Tibial artery (tissue), 4 donors: ENCODE measurements around the gene TFDP2.

Source experiments
- DNase-seq, 2 donors: peaks; one replicate each; pipeline ENCODE4 v3.0.0-alpha.2; 2019
- H3K27ac ChIP-seq, 2 donors: fragments of 200-600 bp; sonication (generic) in 1 of 2; 1 replicate in 1 of 2; 2 replicates in 1 of 2; pipeline ENCODE4 v1.5.1; 2018 to 2019; ENCODE audit warnings: mild to moderate bottlenecking in 1 of 2
- H3K27me3 ChIP-seq, 2 donors: fragments of 200-600 bp; sonication (generic) in 1 of 2; one replicate each; pipeline versions ENCODE4 v1.5.1 to v1.6.0; 2016 to 2019
- H3K36me3 ChIP-seq, 3 donors: fragments of 200-600 bp; sonication (generic) in 2 of 3; one replicate each; pipeline ENCODE4 v1.5.1; 2016 to 2019; ENCODE audit warnings: mild to moderate bottlenecking in 2 of 3
- H3K4me1 ChIP-seq, 4 donors: fragments of 200-600 bp; sonication (generic) in 2 of 4; 1 replicate in 3 of 4; 2 replicates in 1 of 4; pipeline ENCODE4 v1.5.1; 2016 to 2019
- H3K4me3 ChIP-seq, 2 donors: fragments of 200-600 bp; sonication (generic) in 1 of 2; 1 replicate in 1 of 2; 2 replicates in 1 of 2; pipeline ENCODE4 v1.5.1; 2018 to 2019; ENCODE audit warnings: mild to moderate bottlenecking in 2 of 2
- H3K9me3 ChIP-seq, 3 donors: fragments of 200-600 bp; sonication (generic) in 1 of 3; one replicate each; pipeline ENCODE4 v1.5.1; 2016 to 2019
- intact Hi-C: fragments of 100-400 bp; cut with DNase I; formaldehyde crosslinking; loops from one replicate; pipeline ENCODE4 v1.15.0; 2023; ENCODE audit warnings: low total_unique reads
- TF ChIP-seq, protein P1 (sequence below), 2 experiments: fragments of 200-600 bp in 1 of 2; fragments of 450-650 bp in 1 of 2; IDR thresholded peaks; one replicate each; pipeline ENCODE4 v1.5.1; 2017 to 2019; ENCODE audit warnings: antibody characterized with exemption in 2 of 2, mild to moderate bottlenecking in 1 of 2, moderate library complexity in 1 of 2

TFDP2 gene, protein sequence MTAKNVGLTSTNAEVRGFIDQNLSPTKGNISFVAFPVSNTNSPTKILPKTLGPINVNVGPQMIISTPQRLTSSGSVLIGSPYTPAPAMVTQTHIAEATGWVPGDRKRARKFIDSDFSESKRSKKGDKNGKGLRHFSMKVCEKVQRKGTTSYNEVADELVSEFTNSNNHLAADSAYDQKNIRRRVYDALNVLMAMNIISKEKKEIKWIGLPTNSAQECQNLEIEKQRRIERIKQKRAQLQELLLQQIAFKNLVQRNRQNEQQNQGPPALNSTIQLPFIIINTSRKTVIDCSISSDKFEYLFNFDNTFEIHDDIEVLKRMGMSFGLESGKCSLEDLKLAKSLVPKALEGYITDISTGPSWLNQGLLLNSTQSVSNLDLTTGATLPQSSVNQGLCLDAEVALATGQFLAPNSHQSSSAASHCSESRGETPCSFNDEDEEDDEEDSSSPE

DNA sequence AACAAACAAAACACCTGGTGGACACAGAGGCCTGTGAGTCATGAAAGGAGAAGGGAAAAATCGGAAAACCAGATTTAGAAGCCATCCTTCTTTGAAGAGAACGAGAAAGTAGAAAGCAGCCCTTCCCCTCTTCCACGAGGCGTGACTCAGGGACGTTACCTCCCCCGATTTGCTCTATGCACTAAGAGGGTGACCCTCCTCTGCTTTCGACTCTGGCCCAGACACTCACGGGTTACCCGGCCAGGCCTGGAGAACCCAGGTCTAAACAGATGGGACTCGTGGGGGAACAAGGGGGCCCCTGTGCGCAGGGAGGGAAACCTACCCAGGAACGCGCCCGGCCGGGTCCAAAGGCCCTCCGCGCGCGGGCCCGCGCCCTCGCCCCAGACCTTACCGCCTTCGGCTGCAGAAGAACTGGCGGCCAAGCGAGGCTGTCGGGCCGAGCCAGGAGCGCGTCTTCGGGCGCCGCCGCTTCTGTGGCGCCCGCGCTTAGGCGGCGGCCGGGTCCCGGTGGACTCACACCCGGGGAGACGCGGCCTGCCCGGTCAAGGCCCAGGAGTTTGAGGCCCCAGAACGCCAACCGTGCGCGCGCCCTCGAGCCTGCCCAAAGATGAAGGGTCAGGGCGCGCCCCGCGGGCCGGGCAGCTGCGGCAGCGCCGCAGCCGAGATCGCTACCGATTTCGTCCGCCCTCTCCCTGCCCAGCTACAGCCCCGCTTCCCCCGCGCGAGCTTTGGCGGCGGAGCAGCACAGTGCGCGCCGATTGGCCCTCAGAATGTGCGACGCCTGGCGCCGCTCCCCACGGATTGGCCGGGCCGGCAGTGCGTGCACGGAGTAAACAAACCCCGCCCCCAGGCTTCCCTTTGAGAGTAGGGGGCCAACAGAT, at the start of gene TFDP2:
Gene TFDP2 (minus strand): TSS at position 753 of the 881 bp plus-strand sequence. CDS start 47,795 bp downstream, outside the sequence.
- peak within 1 kb of the TSS; percentile 91 to 92 for H3K27ac ChIP-seq
- peak within 1 kb of the TSS; percentile 81 to 84 for H3K4me3 ChIP-seq
- DNase-seq, result peak; percentile 92 to 95
- no peaks in the 10 kb centered on the region for H3K36me3 ChIP-seq
- H3K9me3 ChIP-seq, result no peaks in the 10 kb centered on the region
- TF ChIP-seq, protein P1, sequence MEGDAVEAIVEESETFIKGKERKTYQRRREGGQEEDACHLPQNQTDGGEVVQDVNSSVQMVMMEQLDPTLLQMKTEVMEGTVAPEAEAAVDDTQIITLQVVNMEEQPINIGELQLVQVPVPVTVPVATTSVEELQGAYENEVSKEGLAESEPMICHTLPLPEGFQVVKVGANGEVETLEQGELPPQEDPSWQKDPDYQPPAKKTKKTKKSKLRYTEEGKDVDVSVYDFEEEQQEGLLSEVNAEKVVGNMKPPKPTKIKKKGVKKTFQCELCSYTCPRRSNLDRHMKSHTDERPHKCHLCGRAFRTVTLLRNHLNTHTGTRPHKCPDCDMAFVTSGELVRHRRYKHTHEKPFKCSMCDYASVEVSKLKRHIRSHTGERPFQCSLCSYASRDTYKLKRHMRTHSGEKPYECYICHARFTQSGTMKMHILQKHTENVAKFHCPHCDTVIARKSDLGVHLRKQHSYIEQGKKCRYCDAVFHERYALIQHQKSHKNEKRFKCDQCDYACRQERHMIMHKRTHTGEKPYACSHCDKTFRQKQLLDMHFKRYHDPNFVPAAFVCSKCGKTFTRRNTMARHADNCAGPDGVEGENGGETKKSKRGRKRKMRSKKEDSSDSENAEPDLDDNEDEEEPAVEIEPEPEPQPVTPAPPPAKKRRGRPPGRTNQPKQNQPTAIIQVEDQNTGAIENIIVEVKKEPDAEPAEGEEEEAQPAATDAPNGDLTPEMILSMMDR (IDR thresholded peaks at IDR 0.05), result no peak
- intact Hi-C loops, result loop anchor here (10.0 kb wide), 1 partner anchor 76 kb away; the partner anchor contains the start of gene GK5
- no peaks in the 10 kb centered on the region for H3K27me3 ChIP-seq
- peaks cover 0 to 40% (median 14%) of the 10 kb centered on the region in 4 donors for H3K4me1 ChIP-seq

DNA sequence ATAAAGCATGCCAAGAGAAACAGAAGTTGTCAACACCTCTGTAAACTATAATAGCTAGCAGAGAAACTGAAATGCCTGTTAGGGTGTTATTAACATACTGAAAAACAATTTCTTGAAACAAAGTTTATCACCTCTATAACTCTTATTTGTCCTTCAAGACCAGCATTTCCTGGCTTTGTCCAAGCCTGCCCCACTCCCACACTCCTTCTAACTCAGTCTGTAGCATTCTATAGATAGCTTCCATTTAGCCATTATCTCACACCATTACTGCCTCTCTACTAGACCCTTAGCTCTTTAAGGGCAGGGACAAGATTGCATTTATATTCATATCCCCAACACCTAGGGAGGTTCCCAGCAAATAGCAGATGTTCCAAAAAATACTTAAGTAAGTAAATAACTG, 39.5 kb upstream of the TFDP2 start:
- TF ChIP-seq, protein P1 (IDR thresholded peaks at IDR 0.05), result no peak
- H3K27ac ChIP-seq, result no peak overlapping the region
- H3K36me3 ChIP-seq, result peaks cover 11 to 35% (median 11%) of the 10 kb centered on the region in 3 donors
- H3K4me1 ChIP-seq, result peaks cover 0 to 7% (median 0%) of the 10 kb centered on the region in 4 donors
- DNase-seq, result no peak
- no peaks in the 10 kb centered on the region for H3K9me3 ChIP-seq
- no peaks in the 10 kb centered on the region for H3K27me3 ChIP-seq
- intact Hi-C loops, result loop anchor here (10.0 kb wide), 1 partner anchor 86 kb away; no protein-coding TSS in a partner anchor
- no peak overlapping the region for H3K4me3 ChIP-seq

DNA sequence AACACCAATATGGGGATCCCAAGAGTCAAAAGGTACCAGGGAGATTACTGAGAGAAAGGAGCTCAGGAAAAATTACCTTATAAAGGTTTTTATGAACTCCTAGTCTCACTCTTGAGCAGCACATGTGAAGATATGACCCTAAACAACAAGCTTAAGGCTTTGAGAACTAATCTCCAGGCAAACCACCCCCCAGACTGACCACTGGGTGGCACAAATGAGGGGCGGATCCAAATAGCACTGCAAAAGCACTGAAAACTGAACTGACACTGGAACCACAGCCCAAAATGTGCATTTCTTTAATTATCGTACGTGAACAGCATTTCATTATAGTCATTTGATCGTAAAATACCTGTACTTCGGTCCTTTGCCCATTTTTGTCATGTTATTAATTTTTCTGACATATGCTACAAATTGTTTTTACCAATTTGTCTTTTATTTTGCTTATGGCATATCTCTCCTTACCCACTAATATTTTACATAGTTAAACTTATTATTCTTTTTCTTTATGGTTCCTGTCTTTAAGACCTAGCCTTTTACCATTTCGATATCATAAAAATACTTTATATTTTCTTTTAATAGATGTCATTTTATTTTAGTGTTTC, 31.5 kb upstream of the TFDP2 start:
- Histone ChIP-seq H3K4me3 (no peak overlapping the region), H3K27me3 (no peaks in the 10 kb centered on the region), H3K27ac (no peak overlapping the region), H3K9me3 (no peaks in the 10 kb centered on the region), H3K4me1 (no peaks in the 10 kb centered on the region), H3K36me3 (peaks cover 32 to 70% (median 54%) of the 10 kb centered on the region in 3 donors)
- intact Hi-C loops, result loop anchor here (10.0 kb wide), 1 partner anchor 94 kb away; no protein-coding TSS in a partner anchor
- DNase-seq, result peak in 1 of 2 donors; percentile 42
- TF ChIP-seq, protein P1 (IDR thresholded peaks at IDR 0.05), result peak; percentile 62 to 66

DNA sequence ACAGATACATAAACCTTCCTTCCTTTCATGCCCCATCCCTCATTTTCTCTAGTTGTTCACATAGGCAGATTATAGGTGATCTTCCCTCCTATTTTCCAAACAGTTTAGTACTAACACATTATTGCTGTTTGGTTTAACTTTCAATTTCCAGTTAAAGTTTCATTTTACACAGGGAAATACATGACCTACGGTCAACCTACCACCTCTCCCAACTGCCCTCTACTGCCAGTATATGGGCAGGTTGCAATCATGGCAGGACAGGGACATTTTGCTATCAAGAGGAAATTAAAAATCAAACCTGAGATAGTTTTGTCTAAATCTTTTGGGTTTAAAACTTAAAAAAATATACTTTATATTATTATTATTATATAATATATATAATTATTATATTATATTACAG, 26.1 kb upstream of the TFDP2 start:
- Histone ChIP-seq H3K4me1 (no peaks in the 10 kb centered on the region), H3K9me3 (no peaks in the 10 kb centered on the region), H3K27me3 (no peaks in the 10 kb centered on the region), H3K36me3 (peaks cover 39 to 83% (median 40%) of the 10 kb centered on the region in 3 donors), H3K4me3 (no peak overlapping the region), H3K27ac (no peak overlapping the region)
- DNase-seq, result no peak
- TF ChIP-seq, protein P1 (IDR thresholded peaks at IDR 0.05), result no peak
- intact Hi-C loops, result no loop called here

DNA sequence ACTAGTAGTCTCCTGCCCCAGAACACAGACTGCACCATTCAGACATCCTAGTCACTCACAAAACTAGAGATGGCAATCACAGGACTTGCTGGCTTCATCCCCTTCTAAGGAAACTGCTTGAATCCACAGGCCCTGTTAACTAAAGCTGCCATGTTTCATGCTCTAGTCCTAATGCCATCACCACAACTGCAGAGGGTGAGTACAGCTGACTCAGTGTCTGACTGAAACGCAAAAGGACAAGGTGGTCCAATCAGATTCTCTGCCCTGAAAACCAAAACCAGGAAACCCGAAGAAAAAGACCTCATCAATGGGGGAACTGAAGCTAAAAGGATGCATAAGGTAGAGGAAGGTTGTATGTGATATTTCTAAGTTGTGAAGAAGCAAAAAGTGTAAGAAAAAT, 25.2 kb upstream of the TFDP2 start:
- no peaks in the 10 kb centered on the region for H3K9me3 ChIP-seq
- no peak overlapping the region for H3K4me3 ChIP-seq
- DNase-seq, result no peak
- H3K27me3 ChIP-seq, result no peaks in the 10 kb centered on the region
- no peak overlapping the region for H3K27ac ChIP-seq
- intact Hi-C loops, result no loop called here
- H3K4me1 ChIP-seq, result no peaks in the 10 kb centered on the region
- TF ChIP-seq, protein P1 (IDR thresholded peaks at IDR 0.05), result no peak
- peaks cover 39 to 83% (median 48%) of the 10 kb centered on the region in 3 donors for H3K36me3 ChIP-seq
